H9 (cell line): ENCODE results near the gene ZNF503. TPM values are rescaled to one million over a fixed set of nuclear protein-coding genes. Genes with fewer than 3 reads are reported as not detected.

ENCODE experiments used
- DNase-seq: peaks from one replicate; pipeline ENCODE4 v3.0.0-alpha.2; 2017
- H2AFZ ChIP-seq: one replicate; pipeline ENCODE4 v1.6.1; 2013; ENCODE audit warnings: mild to moderate bottlenecking, low read length, control low read depth, moderate library complexity
- H2AK5ac ChIP-seq: 2 replicates; pipeline ENCODE4 v1.6.1; 2013; ENCODE audit warnings: low read length, control low read depth, mixed read lengths; ENCODE audit not compliant: insufficient read length
- H2BK120ac ChIP-seq: one replicate; pipeline ENCODE4 v1.6.1; 2013; ENCODE audit warnings: low read depth, mild to moderate bottlenecking, low read length, control low read depth, inconsistent platforms; ENCODE audit not compliant: poor library complexity, severe bottlenecking
- H2BK12ac ChIP-seq: 2 replicates; pipeline ENCODE4 v1.6.1; 2013; ENCODE audit warnings: low read length, control low read depth, mixed read lengths, low read depth; ENCODE audit not compliant: insufficient read length
- H2BK15ac ChIP-seq: 2 replicates; pipeline ENCODE4 v1.6.1; 2013; ENCODE audit warnings: low read depth, low read length, control low read depth
- H2BK20ac ChIP-seq: one replicate; pipeline ENCODE4 v1.6.1; 2013; ENCODE audit warnings: low read depth, mild to moderate bottlenecking, low read length, control low read depth, inconsistent platforms; ENCODE audit not compliant: poor library complexity, severe bottlenecking
- H2BK5ac ChIP-seq: 2 replicates; pipeline ENCODE4 v1.6.1; 2013; ENCODE audit warnings: low read length, control low read depth, mixed read lengths; ENCODE audit not compliant: insufficient read length
- H3K14ac ChIP-seq: 2 replicates; pipeline ENCODE4 v1.6.1; 2013; ENCODE audit warnings: low read length, control low read depth; ENCODE audit not compliant: insufficient read depth
- H3K18ac ChIP-seq: 2 replicates; pipeline ENCODE4 v1.6.1; 2013; ENCODE audit warnings: low read depth, mild to moderate bottlenecking, mixed read lengths, low read length, control low read depth; ENCODE audit not compliant: insufficient read length
- H3K23ac ChIP-seq: 2 replicates; pipeline ENCODE4 v1.6.1; 2013; ENCODE audit warnings: low read length, control low read depth, mixed read lengths, low read depth; ENCODE audit not compliant: insufficient read length
- H3K23me2 ChIP-seq: 2 replicates; pipeline ENCODE4 v1.6.1; 2013; ENCODE audit warnings: low read depth, mild to moderate bottlenecking, mixed read lengths, low read length, control low read depth; ENCODE audit not compliant: insufficient read length, poor library complexity, severe bottlenecking
- H3K27ac ChIP-seq: 2 replicates; pipeline ENCODE4 v1.5.1; 2013; ENCODE audit warnings: low read length, control low read depth, mixed read lengths, low read depth; ENCODE audit not compliant: insufficient read length
- H3K27me3 ChIP-seq: 2 replicates; pipeline ENCODE4 v1.6.1; 2013; ENCODE audit warnings: low read length, control low read depth, inconsistent platforms; ENCODE audit not compliant: insufficient read depth
- H3K4ac ChIP-seq: 2 replicates; pipeline ENCODE4 v1.6.1; 2013; ENCODE audit warnings: low read depth, mild to moderate bottlenecking, control low read depth, inconsistent platforms, low read length, moderate library complexity
- H3K4me1 ChIP-seq: 2 replicates; pipeline ENCODE4 v1.6.1; 2013; ENCODE audit warnings: low read length, control low read depth, inconsistent platforms; ENCODE audit not compliant: insufficient read depth
- H3K4me2 ChIP-seq: 2 replicates; pipeline ENCODE4 v1.6.1; 2013; ENCODE audit warnings: low read length, control low read depth, mixed read lengths; ENCODE audit not compliant: insufficient read length, insufficient read depth
- H3K56ac ChIP-seq: 2 replicates; pipeline ENCODE4 v1.6.1; 2013; ENCODE audit warnings: low read depth, mild to moderate bottlenecking, mixed read lengths, low read length, control low read depth; ENCODE audit not compliant: insufficient read length
- H3K79me1 ChIP-seq: 2 replicates; pipeline ENCODE4 v1.6.1; 2013; ENCODE audit warnings: low read depth, mild to moderate bottlenecking, moderate library complexity, low read length, control low read depth, inconsistent platforms; ENCODE audit not compliant: insufficient read depth, poor library complexity, severe bottlenecking
- H3K79me2 ChIP-seq: 2 replicates; pipeline ENCODE4 v1.6.1; 2013; ENCODE audit warnings: low read length, control low read depth, inconsistent platforms; ENCODE audit not compliant: insufficient read depth
- H3K9ac ChIP-seq: 2 replicates; pipeline ENCODE4 v1.6.1; 2013; ENCODE audit warnings: low read length, control low read depth, mixed read lengths; ENCODE audit not compliant: insufficient read length; ENCODE audit errors: extremely low read depth
- H3K9me3 ChIP-seq: one replicate; pipeline ENCODE4 v1.6.1; 2013; ENCODE audit warnings: low read depth, low read length, inconsistent platforms; ENCODE audit not compliant: control insufficient read depth
- H3T11ph ChIP-seq: one replicate; pipeline ENCODE4 v1.6.1; 2013; ENCODE audit warnings: mild to moderate bottlenecking, low read length, control low read depth, inconsistent platforms
- H4K20me1 ChIP-seq: one replicate; pipeline ENCODE4 v1.6.1; 2013; ENCODE audit not compliant: control insufficient read depth, insufficient read length, insufficient read depth
- H4K5ac ChIP-seq: 2 replicates; pipeline ENCODE4 v1.6.1; 2013; ENCODE audit warnings: low read depth, mild to moderate bottlenecking, mixed read lengths, low read length, control low read depth; ENCODE audit not compliant: insufficient read length
- H4K8ac ChIP-seq: replicated peaks from 2 replicates; pipeline ENCODE4 v1.6.1; 2013; ENCODE audit warnings: low read length, control low read depth, mixed read lengths, low read depth; ENCODE audit not compliant: insufficient read length
- H4K91ac ChIP-seq: 2 replicates; pipeline ENCODE4 v1.6.1; 2013; ENCODE audit warnings: low read depth, mild to moderate bottlenecking, moderate library complexity, mixed read lengths, low read length, control low read depth; ENCODE audit not compliant: insufficient read length
- H3K27ac Mint-ChIP-seq, 3 experiments: 2 replicates in 2 of 3; 3 replicates in 1 of 3; pipeline ENCODE4 v1.8.0; 2020 to 2021; ENCODE audit warnings: mixed read lengths in 3 of 3, mild to moderate bottlenecking in 1 of 3, moderate library complexity in 1 of 3
- H3K27me3 Mint-ChIP-seq: 2 replicates; pipeline ENCODE4 v1.8.0; 2021; ENCODE audit warnings: low read depth, mild to moderate bottlenecking, moderate library complexity, mixed read lengths
- H3K36me3 Mint-ChIP-seq, 3 experiments: 2 replicates in 2 of 3; 3 replicates in 1 of 3; pipeline ENCODE4 v1.8.0; 2020 to 2021; ENCODE audit warnings: low read depth in 3 of 3, mixed read lengths in 3 of 3; ENCODE audit not compliant: insufficient read depth in 1 of 3
- H3K4me1 Mint-ChIP-seq, 2 experiments: 2 replicates each; pipeline ENCODE4 v1.8.0; 2020; ENCODE audit warnings: mixed read lengths in 2 of 2
- H3K4me3 Mint-ChIP-seq, 2 experiments: 2 replicates in 1 of 2; 3 replicates in 1 of 2; pipeline ENCODE4 v1.8.0; 2020 to 2021; ENCODE audit warnings: mild to moderate bottlenecking in 2 of 2, mixed read lengths in 2 of 2, moderate library complexity in 1 of 2
- H3K9me3 Mint-ChIP-seq, 2 experiments: 2 replicates in 1 of 2; 3 replicates in 1 of 2; pipeline ENCODE4 v1.8.0; 2020; ENCODE audit warnings: mild to moderate bottlenecking in 2 of 2, mixed read lengths in 2 of 2, moderate library complexity in 1 of 2
- CTCF ChIP-seq: fragments of 200-600 bp; sonication (generic); conservative IDR thresholded peaks from 3 replicates; pipeline ENCODE4 v1.8.0; 2021; ENCODE audit warnings: antibody characterized with exemption, mild to moderate bottlenecking
- WGBS: extraction: QIAGEN DNeasy Blood & Tissue Kit; methylation state at CpG from one replicate; pipeline ENCODE4 v1.1.7; 2013; ENCODE audit warnings: missing lambda C conversion rate, low lambda C conversion rate, mixed read lengths; ENCODE audit not compliant: insufficient read length; ENCODE audit errors: extremely low coverage; 5-methylcytosine and 5-hydroxymethylcytosine counted together
- total RNA-seq: library from RNA; stranded (reverse); gene quantifications from 2 replicates; pipeline ENCODE4 v1.2.1, GENCODE V29; 2021

ZNF503 gene
- total RNA-seq, 1 experiment from 2014 or later = 0.09 TPM

GRCh38 chr10:75377869-75378268 is 23.7 kb downstream of the ZNF503 start:
- H3K9ac ChIP-seq = no peak overlapping the region
- H3K27ac ChIP-seq = no peak overlapping the region
- H2AFZ ChIP-seq = no peak overlapping the region
- no peak overlapping the region for H2AK5ac ChIP-seq
- H3K4ac ChIP-seq = no peak overlapping the region
- H3K9me3 ChIP-seq = no peaks in the 10 kb centered on the region
- no peak overlapping the region for H3K4me3 Mint-ChIP-seq
- no peak overlapping the region for H2BK20ac ChIP-seq
- no peak overlapping the region for H4K8ac ChIP-seq
- no peak overlapping the region for H3K14ac ChIP-seq
- no peaks in the 10 kb centered on the region for H3K79me2 ChIP-seq
- no peak overlapping the region for H3K23ac ChIP-seq
- peaks cover 29% of the 10 kb centered on the region for H3K27me3 Mint-ChIP-seq
- no CpG with 5 or more reads among the region's 3 CpGs for WGBS
- H3K56ac ChIP-seq = no peak overlapping the region
- H2BK5ac ChIP-seq = no peak overlapping the region
- H3K79me1 ChIP-seq = no peaks in the 10 kb centered on the region
- no peaks in the 10 kb centered on the region for H3K27me3 ChIP-seq
- no peak overlapping the region for H3K27ac Mint-ChIP-seq
- H2BK120ac ChIP-seq = no peak overlapping the region
- H4K20me1 ChIP-seq = no peaks in the 10 kb centered on the region
- no peak overlapping the region for H4K91ac ChIP-seq
- no peaks in the 10 kb centered on the region for H3K4me1 ChIP-seq
- no peak overlapping the region for H3K4me2 ChIP-seq
- no peaks in the 10 kb centered on the region for H3K36me3 Mint-ChIP-seq
- no peak for TF ChIP-seq CTCF
- H4K5ac ChIP-seq = no peak overlapping the region
- no peaks in the 10 kb centered on the region for H3K9me3 Mint-ChIP-seq
- H3T11ph ChIP-seq = no peak overlapping the region
- no peak overlapping the region for H2BK15ac ChIP-seq
- no peak overlapping the region for H2BK12ac ChIP-seq
- H3K18ac ChIP-seq = no peak overlapping the region
- DNase-seq = no peak
- H3K4me1 Mint-ChIP-seq = peaks cover 0 to 4% of the 10 kb centered on the region in 2 experiments; a peak in 1 of 4 replicates
- no peaks in the 10 kb centered on the region for H3K23me2 ChIP-seq
